Measurements from ENCODE around the gene VPS33A. TPM values are rescaled to one million over a fixed set of nuclear protein-coding genes. Genes with fewer than 3 reads are reported as not detected.
"Not testable (repeated sequence)": the region's sequence is repeated elsewhere in the genome, so short reads cannot be mapped to it uniquely, and the experiment has no call there.

VPS33A gene
- polyA plus RNA-seq, 10 donors: 10.0 to 14.0 (median 12.7) TPM

GRCh38 chr12:122205053-122205925 lies 61.0 kb downstream of the VPS33A start:
- DNase-seq: peak in 1 of 3 donors; percentile 26

GRCh38 chr12:122204167-122205052 lies 61.9 kb downstream of the VPS33A start:
- no peak for DNase-seq

- peak in 2 of 3 donors; percentile 36 to 73 for DNase-seq
Measured at GRCh38 chr12:122203301-122204166, 62.8 kb downstream of the VPS33A start, which contains the start of gene B3GNT4. TSS of gene B3GNT4 (plus strand) at chr12:122203709. CDS start at chr12:122204619, 910 bp downstream.

GRCh38 chr12:122202811-122203210 lies 63.5 kb downstream of the VPS33A start:
- DNase-seq: not testable (repeated sequence)

- no peak for DNase-seq
Measured at GRCh38 chr12:122202017-122202416, 64.3 kb downstream of the VPS33A start.

- DNase-seq: no peak
Measured at GRCh38 chr12:122201381-122201780, 64.9 kb downstream of the VPS33A start.

GRCh38 chr12:122200541-122201175 lies 65.6 kb downstream of the VPS33A start:
- DNase-seq: no peak

- no peak for DNase-seq
Measured at GRCh38 chr12:122199484-122200355, 66.6 kb downstream of the VPS33A start.

- DNase-seq: no peak
Measured at GRCh38 chr12:122197612-122197966, 68.7 kb downstream of the VPS33A start.

- DNase-seq: no peak
Measured at GRCh38 chr12:122195405-122195804, 70.9 kb downstream of the VPS33A start.

- DNase-seq: no peak
Measured at GRCh38 chr12:122194804-122195203, 71.5 kb downstream of the VPS33A start.

- no peak for DNase-seq
Measured at GRCh38 chr12:122192441-122192840, 73.9 kb downstream of the VPS33A start.

- peak in 1 of 3 donors; percentile 21 for DNase-seq
Measured at GRCh38 chr12:122190842-122191668, 75.2 kb downstream of the VPS33A start.

- DNase-seq: no peak
Measured at GRCh38 chr12:122189626-122190475, 76.4 kb downstream of the VPS33A start.

GRCh38 chr12:122187466-122187865 lies 78.8 kb downstream of the VPS33A start:
- no peak for DNase-seq

- DNase-seq: no peak
Measured at GRCh38 chr12:122185494-122186082, 80.7 kb downstream of the VPS33A start.

- DNase-seq: no peak
Measured at GRCh38 chr12:122185079-122185478, 81.2 kb downstream of the VPS33A start.

- no peak for DNase-seq
Measured at GRCh38 chr12:122184517-122184916, 81.8 kb downstream of the VPS33A start.
